HL-60 (cell line): ENCODE data around the gene BCLAF3.

Experiments used
- CTCF ChIP-seq: IDR thresholded peaks from one replicate; pipeline ENCODE4 v1.5.1; 2011; ENCODE audit warnings: low read length, control low read depth, inconsistent platforms; ENCODE audit not compliant: insufficient read depth
- GABPA ChIP-seq: IDR thresholded peaks from 2 replicates; pipeline ENCODE4 v1.6.1; 2012; ENCODE audit warnings: low read depth
- POLR2AphosphoS5 ChIP-seq: IDR thresholded peaks from 2 replicates; pipeline ENCODE4 v1.6.1; 2012; ENCODE audit warnings: low read depth
- REST ChIP-seq: IDR thresholded peaks from 2 replicates; pipeline ENCODE4 v1.6.1; 2012; ENCODE audit warnings: low read depth; ENCODE audit not compliant: insufficient replicate concordance
- SPI1 ChIP-seq: IDR thresholded peaks from 2 replicates; pipeline ENCODE4 v1.6.1; 2012; ENCODE audit warnings: low read depth, mild to moderate bottlenecking, borderline replicate concordance

GRCh38 chrX:20029728-20030127 lies 38.9 kb upstream of the BCLAF3 start:
- no peak for TF ChIP-seq POLR2AphosphoS5
- TF ChIP-seq CTCF = no peak
- no peak for TF ChIP-seq REST
- no peak for TF ChIP-seq GABPA
- TF ChIP-seq SPI1 = no peak
